T-helper 2 cell (primary cell): Measurements from ENCODE around the gene SMIM28.
"Not testable (repeated sequence)": the region's sequence is repeated elsewhere in the genome, so short reads cannot be mapped to it uniquely, and the experiment has no call there.

ENCODE experiments used
- DNase-seq, 5 experiments: peaks; one replicate each; pipeline versions ENCODE4 v3.0.0 to v3.0.0-alpha.2; 2012 to 2022
- total RNA-seq, 2 donors: gene quantifications; one replicate each; lab custom pipeline; 2026; lab: John Stamatoyannopoulos, UW

SMIM28 gene
- total RNA-seq = 0 reads per million in 2 donors

DNA sequence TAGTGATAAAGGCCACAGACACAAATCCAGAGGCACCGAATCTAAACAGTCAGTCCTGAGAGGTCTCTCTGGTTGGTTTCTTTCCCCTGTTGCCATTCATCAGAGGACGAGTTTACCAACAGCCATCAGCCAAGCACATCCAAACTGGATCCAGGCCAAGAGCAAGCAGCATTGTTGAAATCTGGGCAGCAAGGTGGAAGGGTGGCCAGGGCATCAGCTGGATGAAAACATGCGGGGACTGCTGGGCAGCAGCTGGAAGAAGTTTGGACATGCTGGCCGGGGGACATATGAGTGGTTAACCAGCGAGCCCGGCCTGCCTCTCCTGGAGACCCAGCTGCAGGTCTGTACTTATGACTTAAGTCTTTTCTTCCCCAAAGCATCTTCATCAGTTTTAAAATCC lies at the start of gene SMIM28:
TSS of gene SMIM28 (plus strand) at position 62 of the 400 bp plus-strand sequence. CDS start at position 230, 168 bp downstream.
- no peak for DNase-seq

- peak in 1 of 5 experiments; percentile 10 for DNase-seq
Measured at GRCh38 chr6:138328210-138328609, 49.5 kb upstream of the SMIM28 start.

GRCh38 chr6:138330763-138331162 lies 46.9 kb upstream of the SMIM28 start:
- no peak for DNase-seq

GRCh38 chr6:138331444-138331843 lies 46.3 kb upstream of the SMIM28 start:
- no peak for DNase-seq

GRCh38 chr6:138331984-138332383 lies 45.7 kb upstream of the SMIM28 start:
- DNase-seq = no peak

DNA sequence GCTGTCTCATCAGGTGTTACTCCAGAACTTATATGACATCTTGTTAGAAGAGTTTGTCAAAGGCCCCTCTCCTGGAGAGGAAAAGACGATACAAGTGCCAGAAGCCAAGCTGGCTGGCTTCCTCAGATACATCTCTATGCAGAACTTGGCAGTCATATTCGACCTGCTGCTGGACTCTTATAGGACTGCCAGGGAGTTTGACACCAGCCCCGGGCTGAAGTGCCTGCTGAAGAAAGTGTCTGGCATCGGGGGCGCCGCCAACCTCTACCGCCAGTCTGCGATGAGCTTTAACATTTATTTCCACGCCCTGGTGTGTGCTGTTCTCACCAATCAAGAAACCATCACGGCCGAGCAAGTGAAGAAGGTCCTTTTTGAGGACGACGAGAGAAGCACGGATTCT lies 43.7 kb upstream of the SMIM28 start:
- no peak for DNase-seq

GRCh38 chr6:138334963-138335362 lies 42.7 kb upstream of the SMIM28 start:
- DNase-seq = no peak

DNA sequence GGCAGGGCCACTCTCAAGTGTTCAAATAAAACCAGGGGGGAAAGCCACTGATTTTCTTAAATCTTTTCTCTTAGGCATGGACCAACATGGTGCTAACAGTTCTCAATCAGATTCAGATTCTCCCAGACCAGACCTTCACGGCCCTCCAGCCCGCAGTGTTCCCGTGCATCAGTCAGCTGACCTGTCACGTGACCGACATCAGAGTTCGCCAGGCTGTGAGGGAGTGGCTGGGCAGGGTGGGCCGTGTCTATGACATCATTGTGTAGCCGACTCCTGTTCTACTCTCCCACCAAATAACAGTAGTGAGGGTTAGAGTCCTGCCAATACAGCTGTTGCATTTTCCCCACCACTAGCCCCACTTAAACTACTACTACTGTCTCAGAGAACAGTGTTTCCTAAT lies 41.5 kb upstream of the SMIM28 start:
- no peak for DNase-seq

- DNase-seq = no peak
Measured at GRCh38 chr6:138337076-138337475, 40.6 kb upstream of the SMIM28 start.

DNA sequence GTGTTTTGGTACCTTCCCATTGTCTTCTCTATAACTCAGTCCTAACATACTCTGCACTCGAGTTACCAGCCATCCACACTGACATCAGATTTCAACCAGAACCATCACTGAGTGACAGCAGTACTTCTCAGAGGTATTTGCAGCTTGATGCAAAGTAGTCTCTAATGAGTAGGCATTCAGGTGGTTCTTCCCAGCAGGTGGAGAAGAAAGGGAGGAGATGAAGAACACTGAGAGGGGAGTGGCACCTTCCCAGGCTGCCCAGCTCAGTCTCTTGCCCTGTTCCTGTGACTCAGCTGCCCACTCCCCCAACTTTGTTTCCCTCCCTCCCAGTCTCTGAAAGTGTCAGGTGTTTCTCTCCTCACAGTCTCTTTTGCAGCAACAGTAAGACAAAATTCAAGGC lies 38.7 kb upstream of the SMIM28 start:
- no peak for DNase-seq

DNA sequence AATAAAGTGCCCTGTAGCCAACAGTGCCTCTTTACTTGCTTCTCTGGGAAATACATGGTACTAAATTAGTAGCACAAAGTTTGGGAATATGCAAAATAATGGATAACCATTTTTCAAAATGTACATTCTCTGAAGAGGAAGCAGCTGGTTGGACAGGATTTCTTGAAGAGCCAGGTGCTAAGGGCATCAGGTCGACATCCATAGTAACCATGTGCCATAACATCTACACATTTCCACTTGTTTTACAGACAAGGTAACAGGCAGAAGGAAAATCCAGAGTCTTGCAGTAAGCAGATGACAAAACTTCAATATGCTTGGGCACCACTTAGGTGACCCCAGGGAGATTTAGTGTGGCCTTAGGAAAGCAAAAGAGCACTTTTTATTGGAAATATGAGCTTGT lies 36.5 kb upstream of the SMIM28 start:
- DNase-seq = no peak

GRCh38 chr6:138343112-138343511 lies 34.6 kb upstream of the SMIM28 start:
- no peak for DNase-seq

GRCh38 chr6:138345565-138346285 lies 32.0 kb upstream of the SMIM28 start:
- no peak for DNase-seq

DNA sequence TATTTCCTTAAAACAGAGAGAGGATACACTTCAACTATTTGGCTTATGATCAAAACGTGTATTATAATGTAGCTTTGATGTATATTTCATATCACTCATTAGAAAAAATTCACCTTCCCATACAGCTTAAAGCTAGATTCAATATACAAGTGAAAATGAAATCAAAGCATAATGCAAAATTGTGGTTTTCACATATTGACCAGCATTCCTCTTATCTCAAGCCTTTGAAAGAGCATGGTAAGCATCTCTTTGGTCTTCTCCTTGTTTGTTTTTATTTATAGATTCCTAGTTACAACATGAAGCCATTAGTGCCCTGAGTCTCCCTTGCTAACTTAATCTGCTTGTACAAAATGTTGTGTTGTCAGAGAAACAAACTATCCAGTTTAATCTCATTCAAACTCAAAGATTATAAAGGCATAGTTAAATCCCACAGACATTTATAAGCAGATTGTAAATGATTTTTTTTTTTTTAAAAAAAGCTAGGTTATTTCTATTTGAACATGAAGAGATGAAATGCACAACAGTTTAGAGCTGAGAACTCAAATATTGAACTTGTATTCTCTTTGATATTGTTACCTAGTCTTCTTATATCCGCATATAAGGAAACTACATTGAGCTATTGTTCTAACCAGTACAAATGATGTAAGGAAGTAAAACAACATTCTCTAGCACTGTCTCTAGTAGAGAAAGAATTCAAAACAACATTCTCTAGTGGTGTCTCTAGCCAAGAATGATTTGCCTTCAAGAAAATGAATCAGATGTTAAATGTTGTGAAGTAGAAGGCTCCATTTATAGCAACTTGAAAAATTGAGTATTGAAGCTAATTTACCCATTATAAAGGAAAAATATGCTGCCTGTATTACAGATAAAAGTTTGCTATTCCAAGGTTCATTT lies 31.2 kb upstream of the SMIM28 start:
- no peak for DNase-seq

- DNase-seq = no peak
Measured at GRCh38 chr6:138347864-138348263, 29.8 kb upstream of the SMIM28 start.

DNA sequence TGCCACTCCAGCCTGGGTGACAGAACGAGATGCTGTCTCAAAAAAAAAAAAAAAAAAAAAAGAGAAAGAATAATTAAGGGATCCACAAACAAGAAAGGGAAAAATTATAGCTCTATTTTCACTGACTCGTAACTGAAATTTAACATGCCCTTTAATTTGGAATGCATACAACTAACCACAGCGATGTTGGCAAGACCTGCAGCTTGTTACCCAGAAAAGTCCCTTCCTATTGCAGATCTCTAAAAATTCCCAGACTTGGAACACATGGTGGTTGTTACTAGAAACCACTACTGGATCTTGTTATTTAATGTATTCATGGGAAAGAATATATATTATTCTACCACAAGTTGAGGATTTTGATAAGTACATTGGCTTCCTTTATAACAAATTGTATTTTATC lies 27.8 kb upstream of the SMIM28 start:
- no peak for DNase-seq

GRCh38 chr6:138357928-138358327 lies 19.8 kb upstream of the SMIM28 start:
- no peak for DNase-seq

- DNase-seq = not testable (repeated sequence)
Measured at GRCh38 chr6:138368684-138369083, 9.0 kb upstream of the SMIM28 start.

DNA sequence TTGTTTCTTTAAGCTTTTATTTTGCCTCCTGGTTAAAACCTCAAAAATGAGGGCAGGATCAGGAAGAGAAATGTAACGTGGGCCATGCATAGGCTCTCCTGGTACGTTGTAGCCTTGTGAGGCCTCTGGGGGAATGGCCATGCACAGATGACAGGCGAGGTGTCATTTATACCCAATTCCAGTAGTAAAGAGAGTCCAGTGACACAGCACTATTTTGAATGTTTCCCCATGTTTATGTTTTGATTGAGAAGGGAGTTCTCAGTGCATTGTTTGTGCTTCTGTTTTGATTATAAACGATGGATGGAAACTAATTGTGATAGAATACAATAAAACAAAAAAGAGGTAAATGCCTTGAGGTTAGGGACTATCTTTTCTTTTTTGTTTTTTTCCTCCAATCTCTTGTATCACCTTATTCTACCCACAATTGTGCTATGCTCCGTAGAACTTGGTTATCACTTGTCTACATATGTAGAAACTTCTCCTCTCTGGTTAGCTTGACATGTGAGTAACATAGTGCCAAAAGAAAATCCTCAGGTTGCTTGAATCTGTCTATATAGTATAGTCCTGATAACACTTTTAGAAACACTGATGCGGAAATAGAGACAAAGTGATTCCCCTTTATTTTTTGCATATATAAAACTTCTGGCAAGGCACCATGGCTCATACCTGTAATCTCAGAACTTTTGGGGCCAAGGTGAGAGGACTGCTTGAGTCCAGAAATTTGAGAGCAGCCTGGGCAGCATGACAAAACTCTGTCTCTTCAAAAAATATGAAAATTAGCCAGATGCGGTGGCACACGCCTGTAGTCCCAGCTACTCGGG lies 6.9 kb upstream of the SMIM28 start:
- no peak for DNase-seq

- DNase-seq = no peak
Measured at GRCh38 chr6:138371452-138371711, 6.3 kb upstream of the SMIM28 start.

DNA sequence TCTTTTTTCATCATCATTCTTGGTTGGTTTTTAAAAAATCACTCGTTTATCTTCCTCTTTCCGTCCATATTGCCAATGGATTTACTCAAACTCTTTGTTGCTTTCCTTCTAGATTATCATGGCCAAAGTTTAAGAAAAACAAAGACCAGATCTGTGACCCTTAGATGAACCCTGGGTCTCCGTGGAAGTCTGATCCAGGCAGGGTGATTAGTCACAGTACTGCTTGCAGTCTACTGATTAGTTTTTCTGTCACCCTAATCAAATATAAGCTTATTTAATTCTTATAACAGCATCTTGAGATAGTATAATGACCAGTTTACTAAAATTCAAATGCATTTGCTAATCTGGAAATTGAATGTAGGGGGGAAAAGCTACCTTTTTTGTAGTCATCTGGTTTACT lies 6.0 kb upstream of the SMIM28 start:
- no peak for DNase-seq

DNA sequence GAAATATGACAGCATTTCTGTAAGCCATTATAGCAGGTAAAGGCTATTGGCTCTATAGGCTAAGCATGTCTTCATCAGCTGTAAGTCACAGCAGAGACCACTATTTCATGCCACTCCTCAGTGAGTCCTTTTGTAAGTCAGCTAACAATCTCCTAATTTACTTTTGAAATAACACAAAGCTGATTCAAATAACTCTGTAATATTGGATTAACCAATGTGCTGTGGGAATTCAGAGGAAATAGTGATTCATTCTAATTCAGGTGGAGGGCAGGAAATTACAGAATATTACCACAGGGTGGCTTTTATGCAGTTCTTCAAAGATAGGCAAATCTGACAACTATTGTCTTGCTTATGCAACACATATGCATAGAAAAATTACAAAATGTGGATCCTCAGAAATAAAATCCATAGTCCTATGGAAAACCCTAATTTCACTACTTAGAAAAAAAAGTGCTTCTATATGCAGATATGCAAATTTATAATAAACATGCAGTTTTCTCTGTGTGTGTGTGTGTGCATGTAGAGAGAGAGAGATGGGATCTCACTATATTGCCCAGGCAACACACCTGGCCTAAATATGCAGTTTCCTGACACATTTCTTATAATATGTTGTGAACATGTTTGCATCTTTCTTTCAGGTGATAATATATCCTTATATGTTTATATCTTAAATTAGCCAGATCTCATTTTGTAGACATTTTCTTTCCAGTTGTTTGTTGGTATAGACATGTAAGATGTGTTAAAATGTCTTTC lies 4.8 kb upstream of the SMIM28 start:
- peak in 1 of 5 experiments; percentile 29 for DNase-seq

GRCh38 chr6:138374230-138374629 lies 3.5 kb upstream of the SMIM28 start:
- no peak for DNase-seq
